IgD-negative memory B cell (primary cell): ENCODE results near the gene HES7. TPM values are rescaled to one million over a fixed set of nuclear protein-coding genes. Genes with fewer than 3 reads are reported as not detected.

Source experiments
- H3K27ac Mint-ChIP-seq, 3 donors: one replicate each; pipeline ENCODE4 v1.8.0; 2020 to 2022; ENCODE audit warnings: mild to moderate bottlenecking in 3 of 3, mixed read lengths in 3 of 3, moderate library complexity in 1 of 3
- H3K27me3 Mint-ChIP-seq: one replicate; pipeline ENCODE4 v1.8.0; 2021; ENCODE audit warnings: mixed read lengths
- H3K36me3 Mint-ChIP-seq: one replicate; pipeline ENCODE4 v1.8.0; 2020; ENCODE audit warnings: mild to moderate bottlenecking, mixed read lengths
- H3K4me1 Mint-ChIP-seq, 3 donors: one replicate each; pipeline ENCODE4 v1.8.0; 2020 to 2022; ENCODE audit warnings: mixed read lengths in 3 of 3, mild to moderate bottlenecking in 1 of 3
- H3K4me3 Mint-ChIP-seq, 4 donors: one replicate each; pipeline ENCODE4 v1.8.0; 2020 to 2022; ENCODE audit warnings: mild to moderate bottlenecking in 4 of 4, mixed read lengths in 4 of 4, moderate library complexity in 3 of 4
- H3K9me3 Mint-ChIP-seq, 3 donors: one replicate each; pipeline ENCODE4 v1.8.0; 2020 to 2021; ENCODE audit warnings: mixed read lengths in 3 of 3, mild to moderate bottlenecking in 1 of 3
- polyA plus RNA-seq: library from polyadenylated mRNA; unstranded; fragments of 300-500 nt; fragmentation: Illumina TruSeq; gene quantifications from one replicate; pipeline ENCODE4 v1.2.3, GENCODE V29; 2021

HES7 gene
- polyA plus RNA-seq, 1 donor from 2014 or later = not detected

DNA sequence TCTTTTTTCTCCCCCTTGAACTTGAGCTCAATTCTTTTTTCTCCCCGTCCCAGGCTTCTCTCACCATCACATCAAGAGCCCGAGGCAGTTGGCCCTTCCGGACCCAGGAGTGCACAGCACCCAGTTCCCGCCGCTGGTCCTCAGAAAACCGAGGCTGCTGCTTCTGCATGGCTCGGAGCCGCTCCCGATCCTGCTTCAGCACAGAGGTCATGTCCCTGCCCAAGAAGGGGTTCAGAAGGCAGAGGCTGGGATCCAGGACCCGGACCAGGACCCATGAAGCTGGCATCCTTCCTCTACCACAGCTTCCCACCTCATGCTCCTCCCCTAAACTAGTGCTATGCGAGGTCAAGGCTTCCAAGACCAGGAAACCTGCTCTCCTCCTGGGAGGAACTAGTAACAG is 17.8 kb upstream of the HES7 start:
- peaks cover 0 to 5% (median 2%) of the 10 kb centered on the region in 3 donors for H3K4me1 Mint-ChIP-seq
- peak overlapping the region in 2 of 4 donors; percentile 41 to 60 for H3K4me3 Mint-ChIP-seq
- H3K27ac Mint-ChIP-seq = peak overlapping the region in 1 of 3 donors; percentile 84
- peaks cover 3% of the 10 kb centered on the region for H3K36me3 Mint-ChIP-seq
- H3K9me3 Mint-ChIP-seq = no peaks in the 10 kb centered on the region
- no peaks in the 10 kb centered on the region for H3K27me3 Mint-ChIP-seq

DNA sequence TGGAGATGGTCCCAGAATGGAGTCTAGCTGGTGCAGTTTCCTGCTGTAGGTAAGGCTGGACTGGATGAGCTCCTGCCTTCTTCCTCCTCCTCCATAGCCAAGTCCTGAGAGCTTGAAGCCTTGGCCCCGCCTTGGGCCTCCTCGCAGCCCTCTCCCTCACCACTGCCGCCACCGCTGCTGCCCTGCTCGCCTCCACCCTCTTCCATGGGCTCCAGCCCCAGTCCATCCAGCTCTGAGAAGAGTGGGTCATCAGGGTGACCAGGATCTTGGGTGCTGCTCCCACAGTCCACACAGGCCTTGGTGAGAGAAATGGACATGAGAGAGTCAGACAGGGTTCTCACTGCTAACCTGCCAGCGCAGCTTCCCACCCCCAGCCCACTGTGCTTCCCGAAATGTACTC is 17.1 kb upstream of the HES7 start:
- peaks cover 0 to 4% (median 0%) of the 10 kb centered on the region in 3 donors for H3K4me1 Mint-ChIP-seq
- no peaks in the 10 kb centered on the region for H3K36me3 Mint-ChIP-seq
- H3K9me3 Mint-ChIP-seq = no peaks in the 10 kb centered on the region
- H3K27me3 Mint-ChIP-seq = no peaks in the 10 kb centered on the region
- H3K4me3 Mint-ChIP-seq = peak overlapping the region in 2 of 4 donors; percentile 33 to 41
- H3K27ac Mint-ChIP-seq = peak overlapping the region in 2 of 3 donors; percentile 39 to 84

- Mint-ChIP-seq H3K4me1 (peaks cover 0 to 4% (median 0%) of the 10 kb centered on the region in 3 donors), H3K36me3 (no peaks in the 10 kb centered on the region), H3K4me3 (peak overlapping the region in 1 of 4 donors; percentile 33), H3K9me3 (no peaks in the 10 kb centered on the region), H3K27ac (no peak overlapping the region), H3K27me3 (no peaks in the 10 kb centered on the region)
Measured at GRCh38 chr17:8140065-8141029, 16.4 kb upstream of the HES7 start.

DNA sequence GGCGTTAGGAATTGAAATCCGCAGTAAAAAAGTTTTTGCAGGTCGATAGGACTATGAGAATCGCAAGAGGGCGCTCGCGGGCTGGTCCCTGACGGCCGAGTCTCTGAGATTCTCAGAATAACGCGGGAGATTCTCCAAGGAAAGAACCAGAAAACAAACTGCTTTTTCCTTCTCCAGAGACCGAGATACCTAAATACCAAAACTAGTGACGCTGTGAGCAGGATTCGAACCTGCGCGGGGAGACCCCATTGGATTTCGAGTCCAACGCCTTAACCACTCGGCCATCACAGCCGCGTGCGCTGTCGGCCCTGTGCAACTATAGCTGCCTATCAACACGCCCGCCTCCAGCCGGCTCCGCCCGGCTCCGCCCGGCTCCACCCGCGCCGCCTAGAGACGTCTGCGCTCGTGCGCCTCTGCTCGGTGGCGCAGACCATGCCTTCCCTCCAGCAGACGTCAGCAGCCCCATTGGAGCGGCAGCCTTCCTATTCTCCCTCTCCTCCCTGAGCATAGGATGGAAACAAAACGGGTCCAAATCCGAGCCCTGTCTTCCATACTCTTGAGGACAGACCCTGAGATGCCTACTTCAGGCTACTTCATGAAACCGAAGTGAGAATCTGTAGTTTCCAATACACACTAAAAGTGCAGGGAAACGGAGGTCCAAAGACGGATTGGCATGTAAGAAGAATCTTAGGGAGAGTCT is 14.9 kb upstream of the HES7 start:
- Mint-ChIP-seq H3K4me1 (peaks cover 0 to 4% (median 0%) of the 10 kb centered on the region in 3 donors), H3K9me3 (no peaks in the 10 kb centered on the region), H3K4me3 (no peak overlapping the region), H3K36me3 (no peaks in the 10 kb centered on the region), H3K27ac (no peak overlapping the region), H3K27me3 (no peaks in the 10 kb centered on the region)

DNA sequence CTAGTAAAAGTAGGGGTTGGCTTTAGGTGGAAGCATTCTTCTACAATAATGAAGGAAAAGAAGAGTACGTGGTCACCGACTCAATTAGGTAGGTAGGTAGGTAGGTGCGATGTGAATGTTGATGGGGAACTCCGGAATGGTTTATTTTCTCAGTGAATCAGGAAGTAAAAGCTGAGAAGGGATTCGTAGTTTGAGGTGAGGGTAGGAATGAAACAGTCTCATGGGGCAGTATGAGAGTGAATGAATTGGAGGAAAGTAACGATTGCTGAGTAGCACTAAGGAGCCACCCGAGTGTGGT is 14.4 kb upstream of the HES7 start:
- no peak overlapping the region for H3K4me3 Mint-ChIP-seq
- H3K27ac Mint-ChIP-seq = no peak overlapping the region
- H3K36me3 Mint-ChIP-seq = no peaks in the 10 kb centered on the region
- peaks cover 0 to 4% (median 0%) of the 10 kb centered on the region in 3 donors for H3K4me1 Mint-ChIP-seq
- H3K27me3 Mint-ChIP-seq = no peaks in the 10 kb centered on the region
- no peaks in the 10 kb centered on the region for H3K9me3 Mint-ChIP-seq

GRCh38 chr17:8137645-8138373 is 13.9 kb upstream of the HES7 start:
- no peak overlapping the region for H3K27ac Mint-ChIP-seq
- H3K27me3 Mint-ChIP-seq = no peaks in the 10 kb centered on the region
- H3K4me1 Mint-ChIP-seq = peaks cover 0 to 4% (median 0%) of the 10 kb centered on the region in 3 donors
- H3K36me3 Mint-ChIP-seq = no peaks in the 10 kb centered on the region
- H3K9me3 Mint-ChIP-seq = no peaks in the 10 kb centered on the region
- H3K4me3 Mint-ChIP-seq = no peak overlapping the region

- peak overlapping the region in 1 of 3 donors; percentile 26 for H3K27ac Mint-ChIP-seq
- H3K9me3 Mint-ChIP-seq = no peaks in the 10 kb centered on the region
- H3K4me1 Mint-ChIP-seq = no peaks in the 10 kb centered on the region
- H3K36me3 Mint-ChIP-seq = no peaks in the 10 kb centered on the region
- H3K27me3 Mint-ChIP-seq = peaks cover 4% of the 10 kb centered on the region
- H3K4me3 Mint-ChIP-seq = no peak overlapping the region
Measured at GRCh38 chr17:8133941-8134340, 10.0 kb upstream of the HES7 start.

DNA sequence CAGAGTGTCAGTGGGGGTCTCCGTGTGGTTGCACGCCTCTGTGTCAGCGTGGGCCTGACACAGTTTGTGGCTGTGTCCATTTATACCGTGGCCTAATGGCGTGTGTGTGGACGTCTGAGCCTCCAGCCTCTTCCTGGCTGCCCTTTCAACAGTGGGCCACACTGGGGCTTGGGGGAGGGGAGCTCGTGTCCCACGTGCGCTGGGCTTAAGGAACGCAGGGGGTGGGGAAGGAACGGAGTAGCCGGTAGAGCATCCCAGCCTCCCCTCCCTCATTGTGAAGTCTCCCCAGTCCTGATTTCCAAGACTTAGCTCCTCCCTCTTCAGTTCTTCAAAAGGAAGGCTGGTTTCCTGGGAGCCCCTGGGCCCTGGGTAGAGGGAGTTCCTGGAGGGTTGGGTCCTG is 9.5 kb upstream of the HES7 start:
- no peak overlapping the region for H3K4me3 Mint-ChIP-seq
- H3K4me1 Mint-ChIP-seq = peaks cover 0 to under 1% (median 0%) of the 10 kb centered on the region in 3 donors
- H3K9me3 Mint-ChIP-seq = no peaks in the 10 kb centered on the region
- peaks cover 4% of the 10 kb centered on the region for H3K27me3 Mint-ChIP-seq
- no peaks in the 10 kb centered on the region for H3K36me3 Mint-ChIP-seq
- H3K27ac Mint-ChIP-seq = peak overlapping the region in 1 of 3 donors; percentile 44

DNA sequence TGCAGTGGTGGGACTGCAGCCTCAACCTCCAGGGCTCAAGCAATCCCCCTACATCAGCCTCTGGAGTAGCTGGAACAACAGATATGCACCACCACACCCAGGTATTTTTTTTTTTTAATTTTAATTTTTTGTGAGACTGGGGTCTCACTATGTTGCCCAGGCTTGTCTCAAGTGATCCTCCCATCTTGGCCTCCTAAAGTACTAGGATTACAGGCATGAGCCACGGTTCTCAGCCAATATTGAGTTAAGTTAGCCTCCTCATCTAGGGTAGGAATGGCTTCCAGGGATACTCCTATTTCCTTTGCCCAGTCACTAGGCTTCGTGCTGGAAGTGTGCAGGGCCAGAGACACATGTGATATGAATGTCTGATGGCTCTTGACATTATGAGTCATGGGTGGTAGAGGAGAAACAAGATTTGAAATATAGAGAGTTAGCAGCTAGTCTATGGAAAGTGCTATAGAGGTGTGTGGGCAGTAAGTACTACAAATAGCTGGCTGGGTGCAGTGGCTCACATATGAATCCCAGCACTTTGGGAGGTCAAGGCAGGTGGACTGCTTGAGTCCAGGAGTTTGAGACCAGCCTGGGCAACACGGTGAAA is 8.0 kb upstream of the HES7 start:
- Mint-ChIP-seq H3K27ac (peak overlapping the region in 1 of 3 donors; percentile 61), H3K27me3 (peaks cover 8% of the 10 kb centered on the region), H3K4me3 (peak overlapping the region in 2 of 4 donors; percentile 24 to 39), H3K9me3 (no peaks in the 10 kb centered on the region), H3K36me3 (no peaks in the 10 kb centered on the region), H3K4me1 (peaks cover 4 to 6% (median 5%) of the 10 kb centered on the region in 3 donors)

- Mint-ChIP-seq H3K27ac (peak overlapping the region in 1 of 3 donors; percentile 67), H3K4me3 (peak overlapping the region in 2 of 4 donors; percentile 17 to 41), H3K27me3 (peaks cover 27% of the 10 kb centered on the region), H3K4me1 (peaks cover 25 to 27% (median 25%) of the 10 kb centered on the region in 3 donors), H3K9me3 (no peaks in the 10 kb centered on the region), H3K36me3 (no peaks in the 10 kb centered on the region)
Measured at GRCh38 chr17:8128125-8128784, 4.3 kb upstream of the HES7 start.

DNA sequence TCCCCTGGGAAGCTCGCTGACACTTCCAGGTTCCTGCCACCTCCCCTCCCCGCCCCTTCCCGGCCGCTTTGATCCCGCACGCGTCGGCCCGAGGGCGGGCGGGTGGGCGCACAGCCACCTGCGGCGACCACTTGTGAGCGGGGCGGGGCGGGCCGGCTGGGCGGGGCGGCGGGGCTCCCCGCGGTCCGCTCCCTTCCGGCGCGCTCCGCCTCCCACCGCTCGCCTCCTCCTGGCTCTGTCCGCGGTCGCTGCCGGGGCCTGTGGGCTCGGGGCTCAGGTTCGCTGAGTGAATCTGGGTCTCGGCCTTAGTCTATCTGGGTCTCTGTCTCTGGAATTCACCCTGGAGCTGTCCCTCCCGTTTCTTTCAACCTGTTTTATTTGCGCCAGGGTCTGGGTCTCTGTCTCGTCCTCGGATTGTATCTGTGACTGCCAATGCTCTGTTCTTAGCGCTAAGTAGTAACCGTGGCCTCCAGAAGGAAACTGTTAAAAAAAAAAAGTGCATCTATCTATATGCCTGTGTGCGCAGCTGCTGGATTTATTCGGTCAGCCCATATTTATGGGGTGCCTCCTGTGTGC is 2.7 kb upstream of the HES7 start:
- no peaks in the 10 kb centered on the region for H3K36me3 Mint-ChIP-seq

GRCh38 chr17:8125947-8126490 is 2.1 kb upstream of the HES7 start:
- H3K4me3 Mint-ChIP-seq = peak overlapping the region; percentile 92 to 98 (median 94)

More for the DNA sequence above, 2.7 kb upstream of the HES7 start:
- peak overlapping the region; percentile 92 to 98 (median 95) for H3K4me3 Mint-ChIP-seq
- H3K27me3 Mint-ChIP-seq = peaks cover 37% of the 10 kb centered on the region
- H3K4me1 Mint-ChIP-seq = peaks cover 29 to 31% (median 31%) of the 10 kb centered on the region in 3 donors
- H3K9me3 Mint-ChIP-seq = no peaks in the 10 kb centered on the region
- peak overlapping the region; percentile 89 to 99 (median 97) for H3K27ac Mint-ChIP-seq

DNA sequence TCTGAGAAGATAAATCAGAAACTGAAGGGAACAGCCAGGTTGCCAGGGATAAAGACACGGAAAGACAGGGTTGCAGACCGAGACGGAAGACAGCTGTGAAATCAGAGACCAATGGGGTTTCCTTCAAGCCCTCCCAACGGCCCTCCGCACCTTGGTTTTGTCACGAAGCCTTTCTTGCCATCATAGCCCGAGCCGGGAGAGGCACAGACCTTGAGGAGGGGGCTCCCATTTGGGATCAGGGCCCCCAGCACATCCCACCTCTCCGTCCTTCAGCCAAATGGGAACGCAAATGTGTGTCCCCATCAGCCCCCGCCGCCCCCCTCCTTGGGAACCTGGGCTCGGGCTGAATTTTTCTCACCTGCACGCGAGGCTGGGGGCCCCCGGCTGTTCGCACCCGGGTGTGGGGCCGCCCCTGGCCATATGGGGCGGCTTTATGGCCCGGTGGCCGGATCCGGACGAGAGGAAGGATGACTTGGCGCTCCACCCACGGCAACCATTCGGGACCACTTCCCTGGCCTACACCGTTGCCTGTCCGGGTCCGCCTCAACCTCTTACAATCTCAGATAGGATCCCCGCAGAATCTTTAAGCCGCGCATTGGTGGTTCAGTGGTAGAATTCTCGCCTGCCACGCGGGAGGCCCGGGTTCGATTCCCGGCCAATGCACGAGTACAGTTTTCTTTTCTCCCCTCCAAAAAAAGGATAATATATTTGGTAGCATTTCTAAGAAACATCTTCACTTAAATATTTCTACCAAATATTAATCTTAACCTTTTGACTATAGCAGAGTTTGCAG is 1.4 kb upstream of the HES7 start:
- H3K4me3 Mint-ChIP-seq = peak overlapping the region; percentile 92 to 98 (median 94)
- H3K27ac Mint-ChIP-seq = peak overlapping the region; percentile 89 to 99 (median 97)
- H3K27me3 Mint-ChIP-seq = peaks cover 39% of the 10 kb centered on the region
- H3K36me3 Mint-ChIP-seq = no peaks in the 10 kb centered on the region
- no peaks in the 10 kb centered on the region for H3K9me3 Mint-ChIP-seq
- peaks cover 34 to 38% (median 38%) of the 10 kb centered on the region in 3 donors for H3K4me1 Mint-ChIP-seq

More at GRCh38 chr17:8125947-8126490, 2.1 kb upstream of the HES7 start:
- Mint-ChIP-seq H3K36me3 (no peaks in the 10 kb centered on the region), H3K9me3 (no peaks in the 10 kb centered on the region), H3K4me1 (peaks cover 31 to 33% (median 32%) of the 10 kb centered on the region in 3 donors), H3K27ac (peak overlapping the region; percentile 89 to 99 (median 97)), H3K27me3 (peaks cover 37% of the 10 kb centered on the region)
